Activated T-helper 1 cell treated with anti-CD3 and anti-CD28 coated beads, Interleukin-12 subunit alpha, Interleukin-12 subunit beta, Interleukin-2, Interleukin-4 antibody, amounts not matched to agents 30 ng/mL and 10 ng/mL and 1 ng/mL, durations not matched to agents 14 hours and 24 hours and 36 hours (primary cell): Measurements from ENCODE around the gene MINDY4B. TPM values are rescaled to one million over a fixed set of nuclear protein-coding genes. Genes with fewer than 3 reads are reported as not detected.
"Not testable (repeated sequence)": the region's sequence is repeated elsewhere in the genome, so short reads cannot be mapped to it uniquely, and the experiment has no call there.

Experiments used
- DNase-seq: peaks from one replicate; pipeline ENCODE4 v3.0.0; 2021; ENCODE audit warnings: low spot score
- H3K27ac Mint-ChIP-seq: one replicate; pipeline ENCODE4 v1.8.0; 2021; ENCODE audit warnings: mild to moderate bottlenecking, mixed read lengths
- H3K27me3 Mint-ChIP-seq: one replicate; pipeline ENCODE4 v1.8.0; 2022; ENCODE audit warnings: mild to moderate bottlenecking, moderate library complexity, mixed read lengths; ENCODE audit not compliant: insufficient read depth
- H3K36me3 Mint-ChIP-seq: one replicate; pipeline ENCODE4 v1.8.0; 2021; ENCODE audit warnings: low read depth, mixed read lengths
- H3K4me1 Mint-ChIP-seq: one replicate; pipeline ENCODE4 v1.8.0; 2021; ENCODE audit warnings: low read depth, mixed read lengths
- H3K4me3 Mint-ChIP-seq: one replicate; pipeline ENCODE4 v1.8.0; 2021; ENCODE audit warnings: mild to moderate bottlenecking, moderate library complexity, mixed read lengths
- H3K9me3 Mint-ChIP-seq: one replicate; pipeline ENCODE4 v1.8.0; 2021; ENCODE audit warnings: mixed read lengths
- intact Hi-C: fragments of 100-400 bp; cut with micrococcal nuclease; formaldehyde crosslinking; loops from one replicate; pipeline ENCODE4 v1.15.1; 2024
- total RNA-seq: library from RNA; stranded (reverse); gene quantifications from 2 replicates; pipeline ENCODE4 v1.2.3, GENCODE V29; 2022

The MINDY4B gene
- total RNA-seq, 1 donor from 2014 or later = not detected

DNA sequence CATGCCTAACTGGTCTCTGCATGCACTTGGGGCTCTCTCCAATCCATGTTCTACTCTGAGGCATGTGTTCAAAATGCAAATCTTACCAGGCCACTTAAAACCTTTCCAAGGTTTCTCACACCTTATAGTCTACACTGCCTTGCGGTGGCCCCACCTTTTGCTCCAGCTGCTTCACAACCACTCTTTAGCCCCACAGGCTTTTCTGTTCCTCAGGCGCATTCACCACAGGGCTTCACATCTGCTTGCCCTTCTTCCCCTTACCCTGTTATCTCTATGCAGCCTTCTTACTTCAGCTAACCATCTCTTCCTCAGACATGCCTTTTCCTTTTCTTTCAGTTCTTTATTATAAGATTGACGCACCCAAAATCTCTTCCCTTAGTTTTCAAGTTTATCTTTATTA lies 37.8 kb downstream of the MINDY4B start:
- no peaks in the 10 kb centered on the region for H3K9me3 Mint-ChIP-seq
- H3K4me1 Mint-ChIP-seq = peaks cover 11% of the 10 kb centered on the region
- H3K36me3 Mint-ChIP-seq = no peaks in the 10 kb centered on the region
- intact Hi-C loops = loop anchor here (5.0 to 10.0 kb wide), 2 partner anchors 320 to 463 kb away; partner anchors contain the start of genes EIF2A, SERP1 and TSC22D2
- H3K27ac Mint-ChIP-seq = no peak overlapping the region
- peaks cover 12% of the 10 kb centered on the region for H3K27me3 Mint-ChIP-seq
- no peak for DNase-seq
- H3K4me3 Mint-ChIP-seq = no peak overlapping the region

DNA sequence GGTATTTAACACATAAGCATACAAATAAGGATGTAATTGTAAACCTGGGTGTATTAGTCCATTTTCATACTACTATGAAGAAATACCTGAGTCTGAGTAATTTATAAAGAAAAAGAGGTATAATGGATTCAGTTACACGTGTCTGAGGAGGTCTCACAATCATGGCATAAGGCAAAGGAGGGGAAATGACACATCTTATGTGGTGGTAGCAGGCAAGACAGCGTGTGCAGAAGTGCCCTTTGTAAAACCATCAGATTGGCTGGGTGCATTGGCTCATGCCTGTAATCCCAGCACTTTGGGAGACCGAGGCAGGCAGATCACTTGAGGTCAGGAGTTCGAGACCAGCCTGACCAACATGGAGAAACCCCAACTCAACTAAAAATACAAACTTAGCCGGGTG lies 41.3 kb downstream of the MINDY4B start:
- intact Hi-C loops = loop anchor here (2.0 to 10.0 kb wide), 2 partner anchors 67 to 459 kb away; partner anchors contain the start of gene TSC22D2
- not testable (repeated sequence) for H3K27me3 Mint-ChIP-seq, DNase-seq, H3K9me3 Mint-ChIP-seq, H3K27ac Mint-ChIP-seq, H3K36me3 Mint-ChIP-seq, H3K4me3 Mint-ChIP-seq
- H3K4me1 Mint-ChIP-seq = peaks cover 11% of the 10 kb centered on the region

DNA sequence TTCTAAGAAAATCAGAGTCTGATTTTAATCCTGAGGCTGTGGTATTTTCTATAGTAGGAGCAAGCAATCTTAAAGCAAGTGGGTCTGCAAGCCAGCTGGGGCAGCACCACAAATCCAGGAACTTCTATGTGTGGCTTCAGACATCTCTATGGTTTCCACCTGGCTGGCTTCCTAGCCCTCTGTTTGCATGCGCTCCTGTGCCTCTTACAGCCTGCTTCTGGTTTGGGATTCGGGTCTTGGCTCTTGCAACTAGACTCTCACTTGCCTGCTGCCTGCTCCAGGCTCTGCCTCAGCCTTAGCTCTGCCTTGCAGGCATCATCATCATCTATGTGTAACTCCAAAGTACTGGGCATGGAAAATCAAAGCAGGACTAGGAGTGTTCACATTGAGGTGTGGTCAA lies 43.4 kb downstream of the MINDY4B start:
- intact Hi-C loops = loop anchor here (10.0 kb wide), 1 partner anchor 457 kb away; the partner anchor contains the start of gene TSC22D2
- Mint-ChIP-seq H3K4me3 (no peak overlapping the region), H3K9me3 (no peaks in the 10 kb centered on the region), H3K4me1 (peaks cover 11% of the 10 kb centered on the region), H3K27me3 (peaks cover 6% of the 10 kb centered on the region), H3K27ac (no peak overlapping the region), H3K36me3 (no peaks in the 10 kb centered on the region)
- DNase-seq = no peak

DNA sequence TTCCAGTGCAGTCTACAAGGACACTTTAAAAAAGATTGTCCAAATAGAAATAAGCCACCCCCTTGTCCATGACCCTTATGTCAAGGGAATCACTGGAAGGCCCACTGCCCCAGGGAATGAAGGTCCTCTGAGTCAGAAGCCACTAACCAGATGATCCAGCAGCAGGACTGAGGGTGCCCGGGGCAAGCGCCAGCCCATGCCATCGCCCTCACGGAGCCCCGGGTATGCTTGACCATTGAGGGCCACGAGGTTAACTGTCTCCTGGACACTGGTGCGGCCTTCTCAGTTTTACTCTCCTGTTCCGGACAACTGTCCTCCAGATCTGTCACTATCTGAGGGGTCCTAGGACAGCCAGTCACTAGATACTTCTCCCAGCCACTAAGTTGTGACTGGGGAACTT lies 47.3 kb downstream of the MINDY4B start:
- H3K27ac Mint-ChIP-seq, H3K36me3 Mint-ChIP-seq, H3K9me3 Mint-ChIP-seq, H3K27me3 Mint-ChIP-seq, H3K4me3 Mint-ChIP-seq, H3K4me1 Mint-ChIP-seq, intact Hi-C loops, DNase-seq: not testable (repeated sequence)

DNA sequence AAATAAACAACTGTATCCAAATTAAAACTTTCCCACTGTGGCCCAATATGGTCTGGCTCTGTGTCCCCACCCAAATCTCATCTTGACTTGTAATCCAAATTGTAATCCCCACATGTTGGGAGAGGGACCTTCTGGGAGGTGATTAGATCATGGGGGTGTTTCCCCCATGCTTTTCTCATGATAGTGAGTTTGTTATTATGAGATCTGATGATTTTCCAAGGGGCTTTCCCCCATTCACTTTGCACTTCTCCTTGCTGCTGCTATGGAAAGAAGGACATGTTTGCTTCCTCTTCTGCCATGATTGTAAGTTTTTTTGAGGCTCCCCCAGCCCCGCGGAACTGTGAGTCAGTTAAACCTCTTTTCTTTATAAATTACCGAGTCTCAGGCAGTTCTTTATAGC lies 55.0 kb downstream of the MINDY4B start:
- H3K4me1 Mint-ChIP-seq = no peaks in the 10 kb centered on the region
- H3K27me3 Mint-ChIP-seq = peaks cover 3% of the 10 kb centered on the region
- H3K36me3 Mint-ChIP-seq = no peaks in the 10 kb centered on the region
- peaks cover 7% of the 10 kb centered on the region for H3K9me3 Mint-ChIP-seq
- H3K4me3 Mint-ChIP-seq = no peak overlapping the region
- DNase-seq = no peak
- intact Hi-C loops = no loop called here
- no peak overlapping the region for H3K27ac Mint-ChIP-seq

DNA sequence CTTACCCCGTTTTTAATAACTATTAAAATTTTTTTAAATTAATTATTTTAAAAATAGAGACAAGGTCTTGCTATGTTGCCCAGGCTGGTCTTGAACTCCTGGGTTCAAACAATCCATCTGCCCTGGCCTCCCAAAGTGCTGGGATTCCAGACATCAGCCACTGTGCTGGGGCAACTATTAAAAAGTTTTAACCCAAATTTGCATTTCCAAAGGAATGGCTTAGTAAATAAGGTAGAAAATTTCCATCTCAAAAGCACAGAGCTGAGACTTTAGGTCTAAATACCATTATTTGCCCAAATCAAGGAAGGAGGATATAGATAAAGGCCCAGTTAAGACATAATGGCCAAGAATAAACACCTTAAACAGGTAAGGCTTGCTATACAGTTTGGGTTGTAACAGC lies 56.4 kb downstream of the MINDY4B start:
- peaks cover 3% of the 10 kb centered on the region for H3K27me3 Mint-ChIP-seq
- H3K27ac Mint-ChIP-seq = no peak overlapping the region
- H3K4me1 Mint-ChIP-seq = no peaks in the 10 kb centered on the region
- H3K36me3 Mint-ChIP-seq = no peaks in the 10 kb centered on the region
- H3K4me3 Mint-ChIP-seq = no peak overlapping the region
- no peak for DNase-seq
- peaks cover 7% of the 10 kb centered on the region for H3K9me3 Mint-ChIP-seq
- intact Hi-C loops = no loop called here

DNA sequence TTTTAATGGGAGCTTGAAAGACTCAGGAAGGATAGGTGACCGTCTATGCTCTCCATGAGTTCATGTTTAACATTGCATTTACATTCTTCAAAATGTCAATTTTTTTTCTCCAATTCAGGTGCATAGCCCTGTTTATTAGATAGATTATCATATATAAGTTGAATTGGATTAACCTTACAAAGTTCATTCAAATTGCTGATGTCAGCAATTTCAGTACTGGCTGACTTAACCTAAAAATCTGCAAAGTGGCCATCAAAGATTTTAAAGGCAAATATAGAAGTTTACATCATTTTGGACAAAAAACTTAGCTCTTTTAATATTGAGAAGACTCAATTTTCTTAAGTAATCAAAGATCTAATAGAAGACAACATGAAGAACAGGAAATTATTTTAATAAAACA lies 57.8 kb downstream of the MINDY4B start:
- H3K9me3 Mint-ChIP-seq = peaks cover 7% of the 10 kb centered on the region
- H3K27ac Mint-ChIP-seq = no peak overlapping the region
- DNase-seq = no peak
- peaks cover 7% of the 10 kb centered on the region for H3K27me3 Mint-ChIP-seq
- no peaks in the 10 kb centered on the region for H3K4me1 Mint-ChIP-seq
- intact Hi-C loops = no loop called here
- H3K36me3 Mint-ChIP-seq = no peaks in the 10 kb centered on the region
- no peak overlapping the region for H3K4me3 Mint-ChIP-seq

DNA sequence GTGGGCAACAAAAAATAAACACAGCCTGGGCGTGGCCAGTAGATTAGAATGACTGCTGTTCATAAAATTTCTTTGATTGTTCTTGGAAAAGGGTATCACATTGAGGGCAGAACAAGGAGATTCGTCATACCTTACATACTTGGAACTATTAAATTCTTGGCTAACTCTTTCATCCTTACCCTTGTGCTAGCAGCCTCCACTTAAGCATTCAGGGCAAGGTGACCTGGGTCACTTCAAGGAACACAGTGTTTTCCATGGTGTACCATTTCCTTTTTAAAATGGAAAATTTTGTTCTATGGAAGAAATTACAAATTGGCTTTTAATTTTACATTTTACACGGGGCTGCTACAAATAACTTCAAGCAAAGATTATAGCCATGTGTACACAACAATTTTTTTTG lies 60.8 kb downstream of the MINDY4B start:
- no peak overlapping the region for H3K27ac Mint-ChIP-seq
- H3K9me3 Mint-ChIP-seq = no peaks in the 10 kb centered on the region
- intact Hi-C loops = no loop called here
- H3K4me3 Mint-ChIP-seq = no peak overlapping the region
- H3K36me3 Mint-ChIP-seq = no peaks in the 10 kb centered on the region
- DNase-seq = no peak
- H3K4me1 Mint-ChIP-seq = no peaks in the 10 kb centered on the region
- peaks cover 13% of the 10 kb centered on the region for H3K27me3 Mint-ChIP-seq

DNA sequence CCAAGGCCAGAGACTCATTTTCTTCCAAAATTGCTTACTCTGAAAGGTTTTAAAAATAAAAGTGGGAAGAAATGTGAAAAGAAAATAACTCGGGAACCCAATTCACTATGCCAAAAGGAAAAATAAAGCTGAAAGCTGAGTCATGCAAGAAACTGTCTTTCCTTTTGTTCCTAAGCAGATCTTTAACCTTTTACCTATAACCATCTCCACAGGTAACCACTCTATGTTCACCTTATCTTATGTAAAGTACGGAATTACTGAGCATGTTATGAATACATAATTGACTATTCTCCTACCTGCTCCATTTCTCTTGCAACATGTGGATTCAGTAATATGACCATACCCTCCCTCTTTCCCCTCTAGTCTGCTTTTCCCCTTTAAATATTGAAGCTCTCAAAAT lies 62.0 kb downstream of the MINDY4B start:
- no peaks in the 10 kb centered on the region for H3K9me3 Mint-ChIP-seq
- H3K27me3 Mint-ChIP-seq = peaks cover 19% of the 10 kb centered on the region
- no peaks in the 10 kb centered on the region for H3K36me3 Mint-ChIP-seq
- no peaks in the 10 kb centered on the region for H3K4me1 Mint-ChIP-seq
- intact Hi-C loops = no loop called here
- no peak for DNase-seq
- no peak overlapping the region for H3K27ac Mint-ChIP-seq
- H3K4me3 Mint-ChIP-seq = no peak overlapping the region

DNA sequence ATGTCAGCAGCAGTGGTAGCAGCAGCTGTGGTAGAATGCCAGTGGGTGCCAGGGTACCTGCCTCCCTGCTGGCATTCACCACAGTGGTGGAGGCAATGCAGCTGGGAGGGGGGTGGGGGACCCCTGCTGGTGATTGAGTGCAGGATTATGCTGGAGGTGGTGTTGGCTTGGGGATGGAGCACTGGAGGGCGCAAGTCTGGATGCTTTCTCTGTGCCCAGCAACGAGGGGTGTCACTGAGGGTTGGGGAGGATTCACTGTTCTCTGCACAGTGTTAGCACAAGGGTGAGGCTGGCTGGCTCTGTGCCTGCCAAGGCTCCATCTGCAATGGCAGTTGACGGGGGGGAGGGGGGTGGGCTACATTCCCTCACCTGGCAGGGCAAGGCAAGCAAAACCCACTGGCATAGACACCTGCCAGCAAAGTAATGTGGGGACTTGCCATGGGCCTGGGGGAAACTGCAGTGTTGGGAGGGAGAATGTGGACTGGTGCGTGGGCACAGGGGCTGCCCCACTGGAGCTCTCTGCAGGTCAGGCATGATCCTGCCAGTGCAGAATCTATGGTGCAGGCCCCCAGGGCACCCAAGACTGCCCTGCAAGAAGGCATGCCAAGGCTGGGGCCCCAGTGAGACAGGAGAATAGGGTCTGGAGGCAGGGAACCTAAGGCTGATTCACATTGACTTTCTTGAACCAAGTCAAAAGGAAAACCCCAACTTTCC lies 64.3 kb downstream of the MINDY4B start:
- Mint-ChIP-seq H3K27ac (no peak overlapping the region), H3K27me3 (peaks cover 29% of the 10 kb centered on the region), H3K36me3 (no peaks in the 10 kb centered on the region), H3K4me3 (no peak overlapping the region), H3K4me1 (no peaks in the 10 kb centered on the region), H3K9me3 (no peaks in the 10 kb centered on the region)
- intact Hi-C loops = no loop called here
- DNase-seq = no peak

DNA sequence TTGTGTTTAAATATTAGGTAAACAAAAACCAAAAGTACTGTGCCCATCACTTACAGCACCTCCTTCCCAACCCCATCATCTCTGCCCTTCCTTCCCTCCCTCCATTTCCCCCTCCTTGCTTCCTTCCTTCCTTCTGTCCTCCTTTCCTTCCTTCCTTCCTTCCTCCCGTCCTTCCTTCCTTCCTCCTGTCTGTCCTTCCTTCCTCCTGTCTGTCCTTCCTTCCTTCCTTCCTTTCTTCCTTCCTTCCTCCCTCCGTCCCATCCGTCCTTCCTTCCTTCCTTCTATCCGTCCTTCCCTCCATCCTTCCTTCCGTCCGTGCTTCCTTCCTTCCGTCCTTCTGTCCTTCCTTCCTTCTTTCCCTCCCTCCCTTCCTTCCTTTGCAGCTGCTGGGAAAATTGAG lies 74.5 kb downstream of the MINDY4B start:
- H3K36me3 Mint-ChIP-seq = no peaks in the 10 kb centered on the region
- no peak for DNase-seq
- intact Hi-C loops = no loop called here
- H3K4me1 Mint-ChIP-seq = no peaks in the 10 kb centered on the region
- no peak overlapping the region for H3K4me3 Mint-ChIP-seq
- no peak overlapping the region for H3K27ac Mint-ChIP-seq
- no peaks in the 10 kb centered on the region for H3K9me3 Mint-ChIP-seq
- peaks cover 6% of the 10 kb centered on the region for H3K27me3 Mint-ChIP-seq

DNA sequence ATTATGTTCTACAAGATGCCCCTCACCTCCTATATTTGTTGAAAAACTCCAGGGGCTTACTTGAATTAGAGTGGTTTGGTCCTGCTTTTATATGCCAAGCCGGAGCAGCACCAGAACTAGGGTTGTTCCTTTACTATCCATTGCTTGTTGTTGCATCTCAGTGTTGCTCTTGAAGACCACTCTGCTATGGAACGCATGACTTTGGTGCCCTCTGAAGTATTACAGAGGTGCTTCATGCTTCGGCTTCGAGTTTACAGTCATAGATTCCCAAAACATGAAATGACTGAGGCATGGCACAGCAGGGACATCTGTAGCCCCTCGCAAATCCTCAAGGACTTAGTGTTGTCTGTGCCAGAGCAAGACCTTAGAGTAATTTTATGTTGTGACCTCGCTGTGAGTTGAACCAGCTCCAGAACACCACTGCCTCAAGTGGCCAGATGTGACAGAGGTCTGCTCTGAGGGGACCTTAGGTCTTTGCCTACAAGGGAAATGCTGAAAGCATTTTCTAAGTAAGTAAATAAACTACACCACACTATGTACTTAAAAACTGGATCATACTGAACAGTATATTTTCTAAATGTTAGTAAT lies 75.1 kb downstream of the MINDY4B start:
- H3K4me1 Mint-ChIP-seq = no peaks in the 10 kb centered on the region
- intact Hi-C loops = no loop called here
- H3K27me3 Mint-ChIP-seq = peaks cover 6% of the 10 kb centered on the region
- H3K4me3 Mint-ChIP-seq = no peak overlapping the region
- H3K27ac Mint-ChIP-seq = no peak overlapping the region
- no peak for DNase-seq
- H3K36me3 Mint-ChIP-seq = no peaks in the 10 kb centered on the region
- H3K9me3 Mint-ChIP-seq = no peaks in the 10 kb centered on the region

DNA sequence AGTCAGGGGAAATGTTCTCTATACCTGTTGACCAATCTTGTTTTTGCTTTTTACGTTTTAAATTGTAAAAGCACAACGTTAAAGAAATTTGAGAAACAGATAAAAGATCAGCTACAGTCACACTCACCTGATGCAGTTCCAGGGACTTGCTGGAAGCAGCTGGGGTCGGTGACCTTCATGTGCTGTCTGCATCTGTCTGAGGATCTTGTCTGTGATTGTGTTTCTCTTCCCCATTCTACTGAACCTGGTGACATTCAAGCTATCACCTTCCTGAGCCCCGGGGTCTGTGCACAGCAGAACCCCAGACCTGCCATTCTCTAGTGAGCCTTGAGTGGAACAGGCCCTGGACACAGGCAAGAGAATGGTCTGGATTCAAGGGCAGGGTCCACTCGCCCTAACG lies 75.8 kb downstream of the MINDY4B start:
- Mint-ChIP-seq H3K36me3 (no peaks in the 10 kb centered on the region), H3K27me3 (peaks cover 9% of the 10 kb centered on the region), H3K9me3 (no peaks in the 10 kb centered on the region), H3K4me1 (no peaks in the 10 kb centered on the region), H3K4me3 (no peak overlapping the region), H3K27ac (no peak overlapping the region)
- intact Hi-C loops = no loop called here
- no peak for DNase-seq
